OCI-LY1 (cell line): ENCODE results near the gene ADAM12.

ENCODE experiments used
- H2AFZ ChIP-seq: fragments of 200-600 bp; sonication (generic), shearing (Covaris generic); 2 replicates; pipeline ENCODE4 v1.6.0; 2014; ENCODE audit warnings: antibody characterized with exemption, mild to moderate bottlenecking, low read length
- H3F3A ChIP-seq: fragments of 200-600 bp; sonication (generic), shearing (Covaris generic); 2 replicates; pipeline ENCODE4 v1.6.0; 2014; ENCODE audit warnings: mild to moderate bottlenecking, antibody characterized with exemption, low read length, moderate library complexity; ENCODE audit not compliant: insufficient read depth
- H3K27ac ChIP-seq: fragments of 200-600 bp; sonication (generic); 2 replicates; pipeline ENCODE4 v1.5.1; 2014; ENCODE audit warnings: low read length, mixed run types, mild to moderate bottlenecking, low read depth; ENCODE audit not compliant: poor library complexity, severe bottlenecking
- H3K27me3 ChIP-seq: fragments of 200-600 bp; sonication (generic); 2 replicates; pipeline ENCODE4 v1.6.0; 2014; ENCODE audit warnings: antibody characterized with exemption, mild to moderate bottlenecking, low read length, moderate library complexity; ENCODE audit not compliant: insufficient read depth
- H3K36me3 ChIP-seq: fragments of 200-600 bp; sonication (generic); 2 replicates; pipeline ENCODE4 v1.6.1; 2014; ENCODE audit warnings: mild to moderate bottlenecking, antibody characterized with exemption, low read length, moderate library complexity, mixed read lengths; ENCODE audit not compliant: insufficient read depth
- H3K4me1 ChIP-seq: fragments of 200-600 bp; sonication (generic); 2 replicates; pipeline ENCODE4 v1.5.1; 2014; ENCODE audit warnings: mild to moderate bottlenecking, low read length, moderate library complexity; ENCODE audit not compliant: insufficient read depth, severe bottlenecking
- H3K4me2 ChIP-seq: fragments of 200-600 bp; sonication (generic), shearing (Covaris generic); 2 replicates; pipeline ENCODE4 v1.6.1; 2014; ENCODE audit warnings: low read length
- H3K4me3 ChIP-seq: fragments of 200-600 bp; sonication (generic); 2 replicates; pipeline ENCODE4 v1.5.1; 2014; ENCODE audit warnings: low read length, low read depth, mild to moderate bottlenecking, mixed read lengths; ENCODE audit not compliant: poor library complexity, severe bottlenecking
- H3K79me2 ChIP-seq: fragments of 200-600 bp; shearing (Covaris generic); 2 replicates; pipeline ENCODE4 v1.6.1; 2016; ENCODE audit warnings: mixed run types, low read length, mixed read lengths; ENCODE audit not compliant: insufficient read depth
- H3K9ac ChIP-seq: fragments of 200-600 bp; sonication (generic), shearing (Covaris generic); 2 replicates; pipeline ENCODE4 v1.6.1; 2014; ENCODE audit warnings: mild to moderate bottlenecking, low read length, mixed read lengths
- H3K9me2 ChIP-seq: fragments of 200-600 bp; sonication (generic), shearing (Covaris generic); 2 replicates; pipeline ENCODE4 v1.6.1; 2014; ENCODE audit warnings: low read depth, mild to moderate bottlenecking, low read length, mixed read lengths
- H3K9me3 ChIP-seq: fragments of 200-600 bp; shearing (Covaris generic); 2 replicates; pipeline ENCODE4 v1.6.1; 2014; ENCODE audit warnings: low read length, mixed read lengths
- H4K20me1 ChIP-seq: fragments of 200-600 bp; sonication (generic), shearing (Covaris generic); 2 replicates; pipeline ENCODE4 v1.6.0; 2016; ENCODE audit warnings: mild to moderate bottlenecking, low read length; ENCODE audit not compliant: insufficient read depth
- EZH2 ChIP-seq: fragments of 200-600 bp; sonication (generic), shearing (Covaris generic); IDR thresholded peaks from 2 replicates; pipeline ENCODE4 v1.8.0; 2017; ENCODE audit warnings: borderline replicate concordance, mixed run types, mild to moderate bottlenecking, antibody characterized with exemption, low read length, moderate library complexity, mixed read lengths
- TF ChIP-seq, protein P1 (sequence below): fragments of 200-600 bp; sonication (generic), shearing (Covaris generic); IDR thresholded peaks from 2 replicates; pipeline ENCODE4 v1.5.1; 2017; ENCODE audit warnings: mild to moderate bottlenecking, antibody characterized with exemption, low read length, moderate library complexity, mixed read lengths

ADAM12 gene

DNA sequence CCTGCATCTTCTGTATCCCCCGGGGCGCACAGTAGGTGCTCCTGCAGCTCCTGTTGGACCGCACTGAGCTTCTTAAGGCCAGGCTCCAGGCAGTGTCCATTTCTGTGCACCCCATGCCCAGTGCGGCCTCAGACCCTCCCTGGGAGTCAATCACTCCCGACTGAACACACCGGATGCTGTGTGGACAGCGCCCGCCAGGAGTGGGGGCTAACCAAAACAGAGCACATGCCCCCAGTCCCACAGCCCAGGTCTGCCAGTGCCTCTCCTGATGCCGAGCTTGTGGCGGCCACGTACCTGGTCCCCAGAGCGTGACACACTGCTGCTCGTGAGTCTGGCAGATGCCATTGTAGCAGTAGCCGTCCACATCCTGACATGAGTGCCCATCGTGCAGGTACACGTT, 323.8 kb downstream of the ADAM12 start:
- H3K27me3 ChIP-seq: no peaks in the 10 kb centered on the region
- H3K79me2 ChIP-seq: no peaks in the 10 kb centered on the region
- H3K9me3 ChIP-seq: no peaks in the 10 kb centered on the region
- H3K36me3 ChIP-seq: no peaks in the 10 kb centered on the region
- no peak overlapping the region for H3K4me3 ChIP-seq
- no peak overlapping the region for H3K27ac ChIP-seq
- no peak overlapping the region for H3K9ac ChIP-seq
- no peak overlapping the region for H2AFZ ChIP-seq
- no peaks in the 10 kb centered on the region for H3K9me2 ChIP-seq
- no peak for TF ChIP-seq EZH2
- TF ChIP-seq, protein P1, sequence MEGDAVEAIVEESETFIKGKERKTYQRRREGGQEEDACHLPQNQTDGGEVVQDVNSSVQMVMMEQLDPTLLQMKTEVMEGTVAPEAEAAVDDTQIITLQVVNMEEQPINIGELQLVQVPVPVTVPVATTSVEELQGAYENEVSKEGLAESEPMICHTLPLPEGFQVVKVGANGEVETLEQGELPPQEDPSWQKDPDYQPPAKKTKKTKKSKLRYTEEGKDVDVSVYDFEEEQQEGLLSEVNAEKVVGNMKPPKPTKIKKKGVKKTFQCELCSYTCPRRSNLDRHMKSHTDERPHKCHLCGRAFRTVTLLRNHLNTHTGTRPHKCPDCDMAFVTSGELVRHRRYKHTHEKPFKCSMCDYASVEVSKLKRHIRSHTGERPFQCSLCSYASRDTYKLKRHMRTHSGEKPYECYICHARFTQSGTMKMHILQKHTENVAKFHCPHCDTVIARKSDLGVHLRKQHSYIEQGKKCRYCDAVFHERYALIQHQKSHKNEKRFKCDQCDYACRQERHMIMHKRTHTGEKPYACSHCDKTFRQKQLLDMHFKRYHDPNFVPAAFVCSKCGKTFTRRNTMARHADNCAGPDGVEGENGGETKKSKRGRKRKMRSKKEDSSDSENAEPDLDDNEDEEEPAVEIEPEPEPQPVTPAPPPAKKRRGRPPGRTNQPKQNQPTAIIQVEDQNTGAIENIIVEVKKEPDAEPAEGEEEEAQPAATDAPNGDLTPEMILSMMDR: no peak
- no peaks in the 10 kb centered on the region for H3K4me1 ChIP-seq
- H4K20me1 ChIP-seq: no peaks in the 10 kb centered on the region
- H3F3A ChIP-seq: no peaks in the 10 kb centered on the region
- no peak overlapping the region for H3K4me2 ChIP-seq

DNA sequence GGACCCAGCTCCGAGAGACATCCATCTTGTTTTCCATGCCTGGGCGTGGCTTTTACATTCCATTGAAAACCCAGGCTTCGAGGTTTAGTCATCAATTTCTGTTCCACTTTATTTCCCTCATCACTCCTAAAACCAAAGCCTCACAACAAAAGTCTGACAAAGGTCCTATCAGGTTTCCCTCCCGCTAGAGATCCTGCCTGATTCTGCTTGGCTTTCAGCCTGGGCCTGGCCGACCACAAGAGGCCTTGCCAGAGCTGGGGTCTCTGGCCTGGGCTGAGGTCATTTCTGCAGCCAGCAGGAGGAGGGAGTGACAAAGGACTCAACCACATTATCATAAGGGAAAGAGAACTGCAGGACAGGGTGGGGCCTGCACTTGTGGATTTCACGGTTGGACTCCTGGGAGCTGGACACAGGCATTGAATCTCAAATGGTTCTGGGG, 324.9 kb downstream of the ADAM12 start:
- Histone ChIP-seq H3K9ac (no peak overlapping the region), H3K79me2 (no peaks in the 10 kb centered on the region), H3K4me2 (no peak overlapping the region), H3K4me3 (no peak overlapping the region), H3K27me3 (no peaks in the 10 kb centered on the region), H3K36me3 (no peaks in the 10 kb centered on the region), H2AFZ (no peak overlapping the region), H3K9me2 (no peaks in the 10 kb centered on the region), H3K27ac (no peak overlapping the region), H3K4me1 (no peaks in the 10 kb centered on the region), H3F3A (no peaks in the 10 kb centered on the region), H3K9me3 (no peaks in the 10 kb centered on the region), H4K20me1 (no peaks in the 10 kb centered on the region)
- TF ChIP-seq, protein P1: no peak
- no peak for TF ChIP-seq EZH2

DNA sequence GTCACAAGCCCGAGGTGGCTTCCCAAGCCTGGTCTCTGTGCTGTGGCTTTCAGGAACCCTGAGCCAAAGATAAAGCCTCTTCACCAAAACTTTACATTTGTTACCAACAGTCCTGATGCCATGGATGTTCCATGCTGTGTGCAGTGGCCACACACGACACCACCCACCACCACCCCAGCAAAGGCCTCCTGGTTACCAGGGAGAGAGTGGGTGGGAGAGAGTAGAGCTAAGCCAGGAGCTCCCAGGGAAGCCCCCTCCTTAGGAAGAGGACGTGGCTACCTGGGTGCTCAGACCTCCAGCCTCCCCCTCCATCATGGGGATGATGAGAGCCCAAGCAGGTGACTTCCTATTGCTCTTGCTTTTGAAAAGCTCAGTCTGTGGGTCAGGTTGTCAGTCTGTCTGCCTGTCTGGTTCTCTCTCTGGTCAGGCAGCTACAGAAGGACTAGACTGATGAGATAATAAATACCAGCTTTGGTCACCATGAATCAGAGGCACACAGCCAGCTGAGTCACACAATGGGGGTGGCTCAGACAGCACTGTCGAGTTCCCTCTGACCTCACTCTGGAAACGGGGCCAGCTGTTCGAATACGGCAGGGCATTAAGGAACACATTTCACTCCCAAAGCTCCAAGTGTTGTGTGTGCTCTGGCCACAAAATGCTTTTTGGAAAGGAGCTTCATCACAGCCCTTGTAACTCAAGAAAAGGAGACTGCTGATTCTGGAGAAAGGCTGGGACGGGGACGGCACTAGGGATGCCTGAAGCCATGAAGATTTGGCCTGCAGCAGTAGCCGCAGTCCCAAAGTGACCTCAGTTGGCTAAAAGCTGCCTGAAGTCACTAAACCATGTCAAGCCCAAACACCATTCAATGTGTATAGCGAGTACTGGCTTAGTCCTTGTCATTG, 325.9 kb downstream of the ADAM12 start:
- Histone ChIP-seq H4K20me1 (no peaks in the 10 kb centered on the region), H3K4me1 (no peaks in the 10 kb centered on the region), H3F3A (no peaks in the 10 kb centered on the region), H3K27me3 (no peaks in the 10 kb centered on the region), H3K27ac (no peak overlapping the region), H3K36me3 (no peaks in the 10 kb centered on the region), H2AFZ (no peak overlapping the region), H3K9me3 (no peaks in the 10 kb centered on the region), H3K4me3 (no peak overlapping the region), H3K9me2 (no peaks in the 10 kb centered on the region), H3K4me2 (no peak overlapping the region), H3K9ac (no peak overlapping the region), H3K79me2 (no peaks in the 10 kb centered on the region)
- no peak for TF ChIP-seq EZH2
- TF ChIP-seq, protein P1: no peak
